Skin epidermis (tissue), 12 donors: ENCODE data around the gene TGM5.
"Not testable (repeated sequence)": the region's sequence is repeated elsewhere in the genome, so short reads cannot be mapped to it uniquely, and the experiment has no call there.

ENCODE experiments used
- H3K27ac ChIP-seq, 21 experiments: fragments of 200-600 bp; sonication (generic) in 11 of 21; one replicate each; pipeline ENCODE4 v1.5.0; 2020; ENCODE audit warnings: mild to moderate bottlenecking in 3 of 21, inconsistent platforms in 2 of 21, moderate library complexity in 2 of 21
- H3K4me3 ChIP-seq, 7 experiments: fragments of 200-600 bp; sonication (generic) in 2 of 7; one replicate each; pipeline ENCODE4 v1.5.0; 2020; ENCODE audit warnings: inconsistent platforms in 2 of 7, mild to moderate bottlenecking in 2 of 7, moderate library complexity in 1 of 7

TGM5 gene

GRCh38 chr15:43277231-43277823 is 10.6 kb upstream of the TGM5 start:
- no peak overlapping the region for H3K4me3 ChIP-seq
- no peak overlapping the region for H3K27ac ChIP-seq

DNA sequence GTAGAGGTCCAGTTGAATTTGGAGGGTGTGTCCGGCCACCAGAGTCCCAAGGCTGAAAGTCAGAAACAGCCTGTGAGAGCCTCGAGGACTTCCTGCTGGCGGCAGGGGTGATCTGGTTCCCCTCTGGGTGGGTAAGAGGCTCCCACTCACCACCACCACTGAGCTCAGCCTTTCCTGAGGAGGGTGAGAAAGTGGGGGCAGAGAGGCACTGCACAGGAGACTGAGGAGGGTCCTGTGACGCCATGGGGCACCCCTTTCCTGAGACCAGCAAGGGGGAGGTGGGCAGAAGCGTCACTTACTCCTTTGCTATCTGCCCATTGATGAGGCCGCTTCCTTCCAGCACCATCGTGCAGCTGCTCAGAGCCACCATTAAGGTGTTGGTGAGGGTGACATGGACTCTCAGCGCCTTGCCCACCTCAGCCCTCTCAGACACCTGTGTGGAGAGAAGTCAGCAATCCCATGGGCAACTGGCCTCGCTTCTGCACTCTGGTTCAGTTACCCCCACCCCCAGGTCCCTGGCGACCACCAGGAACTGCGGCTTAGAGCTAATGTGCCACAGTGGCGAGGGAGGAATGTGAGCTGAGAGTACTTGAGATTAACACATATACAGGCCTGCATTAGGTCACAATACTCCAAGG is 10.0 kb upstream of the TGM5 start:
- Histone ChIP-seq H3K27ac (no peak overlapping the region), H3K4me3 (no peak overlapping the region)

GRCh38 chr15:43275740-43276562 is 9.2 kb upstream of the TGM5 start:
- no peak overlapping the region for H3K27ac ChIP-seq

GRCh38 chr15:43274136-43274535 is 7.4 kb upstream of the TGM5 start:
- Histone ChIP-seq H3K4me3 (no peak overlapping the region), H3K27ac (no peak overlapping the region)

More at GRCh38 chr15:43275740-43276562, 9.2 kb upstream of the TGM5 start:
- no peak overlapping the region for H3K4me3 ChIP-seq

DNA sequence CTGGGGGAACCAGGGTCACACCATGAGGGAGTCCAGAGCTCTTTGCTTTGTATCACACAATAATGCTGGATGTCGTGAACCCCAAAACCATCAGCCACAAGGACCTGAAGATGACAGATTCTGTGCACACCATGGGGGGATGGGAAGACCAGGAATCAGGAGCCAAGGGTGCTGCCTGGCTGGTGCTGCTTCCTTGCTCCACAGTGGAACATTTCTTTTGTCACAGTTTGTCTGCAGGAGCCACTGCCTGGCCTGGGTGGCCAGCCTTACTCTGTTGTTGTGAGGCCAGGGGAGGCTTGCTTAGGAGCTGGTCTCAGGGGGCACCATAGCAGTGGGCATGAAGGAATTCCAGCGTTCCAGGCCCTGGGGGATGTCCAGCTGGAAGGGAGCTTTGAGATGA is 6.5 kb upstream of the TGM5 start:
- no peak overlapping the region for H3K4me3 ChIP-seq
- H3K27ac ChIP-seq, result no peak overlapping the region

DNA sequence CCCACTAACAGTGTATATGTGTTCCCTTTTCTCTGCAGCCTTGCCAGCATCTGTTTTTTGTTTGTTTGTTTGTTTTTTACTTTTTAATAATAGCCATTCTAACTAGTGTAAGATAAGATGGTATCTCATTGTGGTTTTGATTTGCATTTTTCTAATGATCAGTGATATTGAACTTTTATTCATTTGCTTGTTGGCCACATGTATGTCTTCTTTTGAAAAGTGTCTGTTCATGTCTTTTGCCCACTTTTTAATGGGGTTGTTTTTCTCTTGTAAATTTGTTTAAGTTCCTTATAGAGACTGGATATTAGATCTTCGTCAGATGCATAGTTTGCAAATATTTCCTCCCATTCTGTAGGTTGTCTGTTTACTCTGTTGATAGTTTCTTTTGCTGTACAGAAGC is 5.2 kb upstream of the TGM5 start:
- H3K27ac ChIP-seq, result not testable (repeated sequence)

GRCh38 chr15:43270676-43271306 is 4.1 kb upstream of the TGM5 start:
- peak overlapping the region in 4 of 21 experiments; percentile 8 to 46 (median 34) for H3K27ac ChIP-seq

More for the DNA sequence above, 5.2 kb upstream of the TGM5 start:
- H3K4me3 ChIP-seq, result not testable (repeated sequence)

DNA sequence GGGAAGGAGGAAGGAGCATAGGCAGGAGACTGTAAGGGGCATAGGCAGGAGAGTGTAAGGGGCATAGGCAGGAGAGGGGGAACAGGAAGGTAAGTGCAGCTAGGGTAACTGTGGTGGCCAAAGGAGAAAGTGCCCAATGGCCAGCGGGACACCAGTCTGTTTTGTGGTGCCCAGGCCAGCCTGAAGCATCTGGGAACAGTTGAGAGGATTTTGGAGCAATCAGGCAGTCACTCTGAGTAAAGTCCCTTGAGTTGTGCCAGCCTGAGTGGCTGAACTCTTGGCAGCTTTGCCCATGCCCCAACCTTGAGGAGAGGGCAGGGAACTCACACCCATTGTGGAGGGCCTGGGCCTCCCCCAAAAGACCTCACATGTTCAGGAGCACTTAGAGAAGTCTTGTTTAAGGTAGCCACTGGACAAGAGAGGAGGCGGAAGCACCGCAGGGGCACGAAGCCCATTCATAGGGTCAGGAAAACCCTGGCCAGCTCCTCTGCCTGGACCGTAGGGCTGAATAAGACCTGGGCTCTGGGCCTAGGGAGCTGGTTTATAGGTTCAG is 3.5 kb upstream of the TGM5 start:
- Histone ChIP-seq H3K27ac (peak overlapping the region in 5 of 21 experiments; percentile 8 to 46 (median 30)), H3K4me3 (no peak overlapping the region)

More at GRCh38 chr15:43270676-43271306, 4.1 kb upstream of the TGM5 start:
- no peak overlapping the region for H3K4me3 ChIP-seq

GRCh38 chr15:43268111-43269105 is 1.7 kb upstream of the TGM5 start:
- Histone ChIP-seq H3K4me3 (no peak overlapping the region), H3K27ac (no peak overlapping the region)

- H3K27ac ChIP-seq, result peak overlapping the region in 7 of 21 experiments; percentile 18 to 60 (median 36)
Measured at GRCh38 chr15:43267439-43267838, 711 bp upstream of the TGM5 start.

GRCh38 chr15:43266386-43266785 is 342 bp downstream of the TGM5 start:
- Histone ChIP-seq H3K27ac (peak overlapping the region in 13 of 21 experiments; percentile 17 to 76 (median 47)), H3K4me3 (peak overlapping the region in 1 of 7 experiments; percentile 12)

More at GRCh38 chr15:43267439-43267838, 711 bp upstream of the TGM5 start:
- no peak overlapping the region for H3K4me3 ChIP-seq

DNA sequence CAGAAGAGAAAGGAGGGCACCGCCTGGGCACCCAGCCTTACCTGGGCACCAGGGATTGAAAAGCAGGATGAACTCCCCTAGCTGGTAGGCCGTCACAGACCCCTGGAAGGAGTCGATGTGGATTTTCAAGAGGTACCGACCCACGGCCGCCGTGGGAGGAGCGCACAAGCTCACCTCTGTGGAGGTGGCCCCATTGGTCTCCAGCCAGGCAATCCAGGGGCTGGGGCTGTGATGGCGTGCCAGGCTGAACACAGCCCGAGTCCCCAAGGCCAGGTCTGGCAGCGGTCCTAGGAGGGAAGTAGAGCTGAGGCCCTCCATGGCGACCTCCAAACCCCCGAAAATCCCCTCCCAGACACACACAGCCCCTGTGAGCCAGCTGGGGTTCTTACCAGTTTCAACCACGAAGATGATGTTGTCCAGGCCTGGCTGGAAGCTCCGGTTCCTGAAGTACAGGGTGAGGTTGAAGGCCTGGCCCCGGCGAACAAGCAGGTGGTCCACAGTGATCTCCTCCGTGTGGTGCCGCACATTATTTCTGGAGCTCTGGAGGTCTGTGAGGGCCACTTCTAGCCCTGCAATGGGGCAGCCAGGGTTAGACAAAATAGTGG is 6.6 kb downstream of the TGM5 start:
- H3K4me3 ChIP-seq, result no peak overlapping the region
- no peak overlapping the region for H3K27ac ChIP-seq

DNA sequence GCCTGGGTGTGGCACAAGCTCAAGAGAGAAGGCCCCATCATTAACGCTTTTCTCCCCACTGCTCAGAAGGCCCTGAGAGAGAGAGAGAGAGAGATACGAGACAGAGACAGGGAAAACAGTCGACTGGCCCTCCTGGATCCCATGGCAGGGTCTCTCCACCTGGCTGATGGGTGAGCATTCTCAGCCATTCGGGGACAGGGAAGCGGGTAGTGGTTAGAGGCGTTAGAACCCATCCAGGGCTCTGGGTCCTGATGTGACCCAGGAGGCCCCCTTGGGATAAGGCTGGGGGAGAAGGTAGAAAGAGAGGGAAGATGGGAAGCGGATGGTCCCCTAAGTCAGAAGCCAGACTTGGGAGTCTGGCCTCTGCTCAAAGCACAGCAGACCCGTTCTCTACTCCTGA is 7.9 kb downstream of the TGM5 start:
- Histone ChIP-seq H3K4me3 (no peak overlapping the region), H3K27ac (no peak overlapping the region)

DNA sequence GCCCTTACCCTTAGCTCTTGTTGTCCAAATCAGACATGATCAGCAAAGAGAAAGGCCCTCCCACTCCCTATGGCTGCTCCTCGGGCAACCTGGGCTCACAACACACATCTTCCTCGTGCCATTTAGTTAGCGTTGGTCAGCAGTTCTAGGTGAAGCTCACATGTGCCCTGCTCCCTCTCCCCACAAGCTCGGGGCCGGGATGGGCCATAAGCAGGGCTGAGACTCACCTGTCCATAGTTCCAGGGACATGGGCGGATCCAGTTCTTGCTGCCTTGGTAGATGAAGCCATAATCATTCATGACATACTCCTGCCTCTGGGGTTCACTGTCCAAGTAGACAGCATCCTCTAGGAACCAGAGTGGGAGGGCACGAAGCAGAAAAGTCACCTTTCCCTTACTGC is 10.4 kb downstream of the TGM5 start:
- H3K4me3 ChIP-seq, result no peak overlapping the region
- no peak overlapping the region for H3K27ac ChIP-seq

DNA sequence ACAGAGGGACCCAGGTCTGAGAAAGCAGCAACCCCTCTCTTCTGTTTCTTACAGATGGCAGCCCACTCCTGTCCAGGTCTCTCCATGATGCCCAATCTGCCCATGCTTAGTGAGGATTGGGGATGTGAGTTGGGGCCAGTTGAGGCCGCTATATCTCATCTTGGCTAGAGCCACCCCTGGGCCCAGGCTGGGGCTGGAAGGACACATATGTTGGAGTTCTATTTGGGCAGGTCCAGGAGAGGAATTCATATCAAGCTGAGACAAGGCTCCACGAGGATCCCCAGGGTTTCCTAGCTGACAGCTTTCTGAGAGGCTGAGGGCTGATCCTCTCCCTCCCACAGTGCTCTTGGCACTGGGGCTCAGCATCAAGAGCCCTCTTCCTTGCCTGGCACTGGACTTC is 11.4 kb downstream of the TGM5 start:
- H3K4me3 ChIP-seq, result no peak overlapping the region
- no peak overlapping the region for H3K27ac ChIP-seq

- H3K4me3 ChIP-seq, result no peak overlapping the region
- H3K27ac ChIP-seq, result peak overlapping the region in 2 of 21 experiments; percentile 11 to 40
Measured at GRCh38 chr15:43253431-43254403, 13.0 kb downstream of the TGM5 start.

- H3K27ac ChIP-seq, result no peak overlapping the region
- no peak overlapping the region for H3K4me3 ChIP-seq
Measured at GRCh38 chr15:43251871-43252250, 14.9 kb downstream of the TGM5 start.
